K562 (cell line): Measurements from ENCODE around the gene CTTNBP2NL. TPM values are rescaled to one million over a fixed set of nuclear protein-coding genes. Genes with fewer than 3 reads are reported as not detected.

Experiments used
- ARID1B ChIP-seq: fragments of 450-650 bp; IDR thresholded peaks from 2 replicates; pipeline ENCODE4 v1.6.1; 2016; ENCODE audit warnings: antibody characterized with exemption, mild to moderate bottlenecking, inconsistent platforms
- DMBX1 ChIP-seq: fragments of 250-450 bp; sonication (Bioruptor Pico); IDR thresholded peaks from 2 replicates; pipeline ENCODE4 v1.8.0; 2022; ENCODE audit warnings: inconsistent platforms, mild to moderate bottlenecking, moderate library complexity, borderline replicate concordance
- HDAC1 ChIP-seq, 2 experiments: fragments of 450-650 bp; IDR thresholded peaks; 2 replicates each; pipeline ENCODE4 v1.6.1; 2016 to 2017; ENCODE audit warnings: inconsistent platforms in 1 of 2, mild to moderate bottlenecking in 1 of 2, moderate library complexity in 1 of 2
- ILF3 ChIP-seq: fragments of 450-650 bp; IDR thresholded peaks from 2 replicates; pipeline ENCODE4 v1.6.1; 2018; ENCODE audit warnings: antibody characterized with exemption, mild to moderate bottlenecking, moderate library complexity, borderline replicate concordance
- L3MBTL2 ChIP-seq: fragments of 450-650 bp; IDR thresholded peaks from 2 replicates; pipeline ENCODE4 v1.6.1; 2016; ENCODE audit warnings: mild to moderate bottlenecking, moderate library complexity
- LEF1 ChIP-seq: fragments of 450-650 bp; IDR thresholded peaks from 2 replicates; pipeline ENCODE4 v1.6.1; 2016; ENCODE audit warnings: mild to moderate bottlenecking
- MAX ChIP-seq: sonication (generic); formaldehyde crosslinking; IDR thresholded peaks from 2 replicates; pipeline ENCODE4 v1.9.0; 2022; ENCODE audit warnings: mild to moderate bottlenecking, missing genetic modification reagents
- NR1H2 ChIP-seq: sonication (generic); formaldehyde crosslinking; IDR thresholded peaks from 2 replicates; pipeline ENCODE4 v1.4.0; 2020; ENCODE audit warnings: mild to moderate bottlenecking, missing genetic modification reagents
- NR2F6 ChIP-seq: fragments of 450-650 bp; formaldehyde crosslinking; IDR thresholded peaks from 2 replicates; pipeline ENCODE4 v1.4.0; 2020; ENCODE audit warnings: mild to moderate bottlenecking
- RBM14 ChIP-seq: fragments of 200-400 bp; formaldehyde crosslinking; IDR thresholded peaks from 2 replicates; pipeline ENCODE4 v1.6.1; 2018; ENCODE audit warnings: low read depth, mild to moderate bottlenecking, low read length, moderate library complexity, borderline replicate concordance; ENCODE audit not compliant: insufficient read depth
- SP2 ChIP-seq: IDR thresholded peaks from 2 replicates; pipeline ENCODE4 v1.6.1; 2011; ENCODE audit warnings: mild to moderate bottlenecking, low read depth, low read length, moderate library complexity; ENCODE audit not compliant: poor library complexity, severe bottlenecking; ENCODE audit errors: extremely low read depth
- TCF3 ChIP-seq: sonication (generic); formaldehyde crosslinking; IDR thresholded peaks from 2 replicates; pipeline ENCODE4 v1.4.0; 2020; ENCODE audit warnings: mild to moderate bottlenecking, missing genetic modification reagents
- TRIM24 ChIP-seq, 2 experiments: fragments of 450-650 bp; IDR thresholded peaks; 2 replicates each; pipeline ENCODE4 v1.6.1; 2016
- TSC22D4 ChIP-seq: fragments of 450-650 bp; IDR thresholded peaks from 2 replicates; pipeline ENCODE4 v1.6.1; 2016; ENCODE audit warnings: missing genetic modification characterization, missing biosample characterization, control low read depth
- USF1 ChIP-seq: sonication (generic); formaldehyde crosslinking; IDR thresholded peaks from 2 replicates; pipeline ENCODE4 v1.9.0; 2022; ENCODE audit warnings: mild to moderate bottlenecking, missing genetic modification reagents
- ZEB2 ChIP-seq: fragments of 450-650 bp; IDR thresholded peaks from 2 replicates; pipeline ENCODE4 v1.6.1; 2016
- ZKSCAN8 ChIP-seq: fragments of 200-800 bp; sonication (Bioruptor generic); IDR thresholded peaks from 2 replicates; pipeline ENCODE4 v1.6.1; 2016; ENCODE audit warnings: missing genetic modification characterization, missing compliant biosample characterization
- ZNF134 ChIP-seq: fragments of 250-450 bp; sonication (Bioruptor Pico); conservative IDR thresholded peaks from 2 replicates; pipeline ENCODE4 v1.4.0; 2020
- ZNF584 ChIP-seq: fragments of 200-800 bp; sonication (Bioruptor generic); IDR thresholded peaks from 2 replicates; pipeline ENCODE4 v1.6.1; 2016; ENCODE audit warnings: low read depth, mild to moderate bottlenecking, missing genetic modification characterization, missing compliant biosample characterization
- polyA plus RNA-seq, 8 experiments: library from polyadenylated mRNA; depleted of rRNA in 4 of 8; stranded (reverse) in 5 of 8; unstranded in 3 of 8; fragments of >200 nt; fragmentation: Nextera tagmentation in 2 of 8; fragmentation: Illumina TruSeq in 1 of 8; extraction: Ambion mirVana in 2 of 8; extraction: Trizol in 1 of 8; gene quantifications; 2 replicates each; pipeline versions ENCODE4 v1.2.1 to v1.2.3, GENCODE V29; 2011 to 2014; ENCODE audit warnings: inconsistent platforms in 1 of 8, missing spikeins in 1 of 8
- total RNA-seq, 7 experiments: library from RNA; depleted of rRNA in 6 of 7; stranded (reverse); fragments of >200 nt in 6 of 7; fragmentation: Illumina TruSeq in 2 of 7; extraction: Trizol in 2 of 7; gene quantifications; 2 replicates each; pipeline versions ENCODE4 v1.2.1 to v1.2.3, GENCODE V29; 2011 to 2021; ENCODE audit warnings: low replicate concordance in 1 of 7
- TF ChIP-seq, protein P1 (sequence below): fragments of 450-650 bp; formaldehyde crosslinking; IDR thresholded peaks from 2 replicates; pipeline ENCODE4 v1.4.0; 2020; ENCODE audit warnings: mild to moderate bottlenecking, mixed read lengths
- TF ChIP-seq, protein P2 (sequence below), 2 experiments: fragments of 450-650 bp in 1 of 2; IDR thresholded peaks; 2 replicates each; pipeline ENCODE4 v1.6.1; 2011 to 2017; ENCODE audit warnings: low read depth in 2 of 2, antibody characterized with exemption in 1 of 2, borderline replicate concordance in 1 of 2, low read length in 1 of 2, mild to moderate bottlenecking in 1 of 2, mixed read lengths in 1 of 2; ENCODE audit not compliant: control insufficient read depth in 1 of 2

The CTTNBP2NL gene
- total and polyA plus RNA-seq, 9 of the 15 experiments (the other 6 are each of a cell fraction or from before 2014, with no cell fraction given) = 0.27 to 1.4 (median 0.62) TPM

DNA sequence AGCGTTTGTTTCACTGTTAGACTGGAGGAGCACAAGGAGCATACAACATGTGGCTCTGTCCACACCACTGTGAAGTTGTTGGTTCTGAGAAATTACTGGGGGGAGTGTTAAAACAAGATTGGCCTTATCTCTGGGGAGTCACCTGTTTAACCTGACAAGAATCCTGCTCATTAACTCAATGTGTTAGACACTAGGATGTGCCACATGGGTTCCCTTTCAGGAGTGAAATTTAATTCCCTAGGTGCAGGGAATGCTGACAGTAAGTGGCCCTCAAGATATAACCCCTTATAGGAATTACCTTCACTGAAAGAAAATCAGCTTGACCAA lies 66.9 kb downstream of the CTTNBP2NL start (continued):
- TF ChIP-seq ZKSCAN8 = no peak
- no peak for TF ChIP-seq USF1 (CRISPR knock-in tag)
- TF ChIP-seq HDAC1 (IDR thresholded peaks at IDR 0.05) = peak in 1 of 2 experiments; percentile 75; a peak in 2 of 4 replicates
- TF ChIP-seq TSC22D4 (tag) = no peak
- TF ChIP-seq NR2F6 (CRISPR knock-in tag) = no peak
- TF ChIP-seq L3MBTL2 = peak; percentile 43
- no peak for TF ChIP-seq DMBX1 (CRISPR knock-in tag)
- no peak for TF ChIP-seq ZNF584 (CRISPR knock-in tag)
- TF ChIP-seq SP2 = no peak
- TF ChIP-seq RBM14 = no peak
- TF ChIP-seq, protein P1, sequence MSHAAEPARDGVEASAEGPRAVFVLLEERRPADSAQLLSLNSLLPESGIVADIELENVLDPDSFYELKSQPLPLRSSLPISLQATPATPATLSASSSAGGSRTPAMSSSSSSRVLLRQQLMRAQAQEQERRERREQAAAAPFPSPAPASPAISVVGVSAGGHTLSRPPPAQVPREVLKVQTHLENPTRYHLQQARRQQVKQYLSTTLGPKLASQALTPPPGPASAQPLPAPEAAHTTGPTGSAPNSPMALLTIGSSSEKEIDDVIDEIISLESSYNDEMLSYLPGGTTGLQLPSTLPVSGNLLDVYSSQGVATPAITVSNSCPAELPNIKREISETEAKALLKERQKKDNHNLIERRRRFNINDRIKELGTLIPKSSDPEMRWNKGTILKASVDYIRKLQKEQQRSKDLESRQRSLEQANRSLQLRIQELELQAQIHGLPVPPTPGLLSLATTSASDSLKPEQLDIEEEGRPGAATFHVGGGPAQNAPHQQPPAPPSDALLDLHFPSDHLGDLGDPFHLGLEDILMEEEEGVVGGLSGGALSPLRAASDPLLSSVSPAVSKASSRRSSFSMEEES (CRISPR knock-in tag) = no peak
- TF ChIP-seq, protein P2, sequence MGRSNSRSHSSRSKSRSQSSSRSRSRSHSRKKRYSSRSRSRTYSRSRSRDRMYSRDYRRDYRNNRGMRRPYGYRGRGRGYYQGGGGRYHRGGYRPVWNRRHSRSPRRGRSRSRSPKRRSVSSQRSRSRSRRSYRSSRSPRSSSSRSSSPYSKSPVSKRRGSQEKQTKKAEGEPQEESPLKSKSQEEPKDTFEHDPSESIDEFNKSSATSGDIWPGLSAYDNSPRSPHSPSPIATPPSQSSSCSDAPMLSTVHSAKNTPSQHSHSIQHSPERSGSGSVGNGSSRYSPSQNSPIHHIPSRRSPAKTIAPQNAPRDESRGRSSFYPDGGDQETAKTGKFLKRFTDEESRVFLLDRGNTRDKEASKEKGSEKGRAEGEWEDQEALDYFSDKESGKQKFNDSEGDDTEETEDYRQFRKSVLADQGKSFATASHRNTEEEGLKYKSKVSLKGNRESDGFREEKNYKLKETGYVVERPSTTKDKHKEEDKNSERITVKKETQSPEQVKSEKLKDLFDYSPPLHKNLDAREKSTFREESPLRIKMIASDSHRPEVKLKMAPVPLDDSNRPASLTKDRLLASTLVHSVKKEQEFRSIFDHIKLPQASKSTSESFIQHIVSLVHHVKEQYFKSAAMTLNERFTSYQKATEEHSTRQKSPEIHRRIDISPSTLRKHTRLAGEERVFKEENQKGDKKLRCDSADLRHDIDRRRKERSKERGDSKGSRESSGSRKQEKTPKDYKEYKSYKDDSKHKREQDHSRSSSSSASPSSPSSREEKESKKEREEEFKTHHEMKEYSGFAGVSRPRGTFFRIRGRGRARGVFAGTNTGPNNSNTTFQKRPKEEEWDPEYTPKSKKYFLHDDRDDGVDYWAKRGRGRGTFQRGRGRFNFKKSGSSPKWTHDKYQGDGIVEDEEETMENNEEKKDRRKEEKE (IDR thresholded peaks at IDR 0.05; ENCODE audit: borderline replicate concordance in 1 of 2, control insufficient read depth in 1 of 2, low read depth in 2 of 2, low read length in 1 of 2) = no peak
- no peak for TF ChIP-seq ZNF134 (CRISPR knock-in tag)
- TF ChIP-seq ZEB2 = peak; percentile 61; the same call in 1 of the 2 replicates
- TF ChIP-seq ILF3 = no peak
- peak in 1 of 2 experiments; percentile 49; a peak in 1 of 4 replicates for TF ChIP-seq TRIM24 (IDR thresholded peaks at IDR 0.05)
- peak; percentile 70 for TF ChIP-seq LEF1
- TF ChIP-seq NR1H2 (CRISPR knock-in tag) = no peak
- TF ChIP-seq TCF3 (CRISPR knock-in tag) = peak; percentile 94
- TF ChIP-seq MAX (CRISPR knock-in tag) = peak; percentile 39; the same call in 1 of the 2 replicates
- TF ChIP-seq ARID1B = peak; percentile 94
